HG03378 (cell line): Measurements from ENCODE around the gene PSG1.
"Not testable (repeated sequence)": the region's sequence is repeated elsewhere in the genome, so short reads cannot be mapped to it uniquely, and the experiment has no call there.

Source experiments
- ATAC-seq: cut with Tn5 transposase; IDR thresholded peaks from one replicate; pipeline ENCODE4 v1.9.1; 2021; ENCODE audit warnings: mild to moderate bottlenecking, moderate library complexity; ENCODE audit not compliant: unreplicated experiment

Gene PSG1

GRCh38 chr19:42879613-42880012 lies at the start of gene PSG1:
TSS of gene PSG1 (minus strand) at chr19:42879713. CDS start at chr19:42879581, 132 bp downstream.
- no peak for ATAC-seq

- ATAC-seq, result no peak
Observed at GRCh38 chr19:42928896-42929295, 49.4 kb upstream of the PSG1 start.

GRCh38 chr19:42926781-42927180 lies 47.3 kb upstream of the PSG1 start:
- ATAC-seq, result no peak

- not testable (repeated sequence) for ATAC-seq
Observed at GRCh38 chr19:42923106-42923505, 43.6 kb upstream of the PSG1 start.

- ATAC-seq, result not testable (repeated sequence)
Observed at GRCh38 chr19:42920971-42921370, 41.5 kb upstream of the PSG1 start.

- ATAC-seq, result no peak
Observed at GRCh38 chr19:42919757-42920079, 40.2 kb upstream of the PSG1 start.

GRCh38 chr19:42919070-42919756 lies 39.7 kb upstream of the PSG1 start:
- not testable (repeated sequence) for ATAC-seq

GRCh38 chr19:42918377-42919069 lies 39.0 kb upstream of the PSG1 start:
- ATAC-seq, result not testable (repeated sequence)

GRCh38 chr19:42917634-42918033 lies 38.1 kb upstream of the PSG1 start, which contains the start of gene PSG6:
TSS of gene PSG6 (minus strand) at chr19:42917894. CDS start at chr19:42917792, 102 bp downstream.
- not testable (repeated sequence) for ATAC-seq

- not testable (repeated sequence) for ATAC-seq
Observed at GRCh38 chr19:42916931-42917330, 37.4 kb upstream of the PSG1 start.

- not testable (repeated sequence) for ATAC-seq
Observed at GRCh38 chr19:42913516-42913915, 34.0 kb upstream of the PSG1 start.

- not testable (repeated sequence) for ATAC-seq
Observed at GRCh38 chr19:42912941-42913340, 33.4 kb upstream of the PSG1 start.

GRCh38 chr19:42911731-42912130 lies 32.2 kb upstream of the PSG1 start:
- ATAC-seq, result not testable (repeated sequence)

- not testable (repeated sequence) for ATAC-seq
Observed at GRCh38 chr19:42906162-42906561, 26.6 kb upstream of the PSG1 start.

- ATAC-seq, result not testable (repeated sequence)
Observed at GRCh38 chr19:42900561-42900960, 21.0 kb upstream of the PSG1 start.

GRCh38 chr19:42899674-42900073 lies 20.2 kb upstream of the PSG1 start:
- ATAC-seq, result not testable (repeated sequence)

- not testable (repeated sequence) for ATAC-seq
Observed at GRCh38 chr19:42899110-42899509, 19.6 kb upstream of the PSG1 start.

GRCh38 chr19:42898656-42899055 lies 19.1 kb upstream of the PSG1 start:
- ATAC-seq, result not testable (repeated sequence)

GRCh38 chr19:42897729-42898128 lies 18.2 kb upstream of the PSG1 start:
- ATAC-seq, result not testable (repeated sequence)

- ATAC-seq, result not testable (repeated sequence)
Observed at GRCh38 chr19:42890446-42890845, 10.9 kb upstream of the PSG1 start.

GRCh38 chr19:42887876-42888445 lies 8.4 kb upstream of the PSG1 start:
- ATAC-seq, result not testable (repeated sequence)

- ATAC-seq, result not testable (repeated sequence)
Observed at GRCh38 chr19:42882730-42883129, 3.2 kb upstream of the PSG1 start.
